Measurements from ENCODE around the gene ZNF593OS.

DNA sequence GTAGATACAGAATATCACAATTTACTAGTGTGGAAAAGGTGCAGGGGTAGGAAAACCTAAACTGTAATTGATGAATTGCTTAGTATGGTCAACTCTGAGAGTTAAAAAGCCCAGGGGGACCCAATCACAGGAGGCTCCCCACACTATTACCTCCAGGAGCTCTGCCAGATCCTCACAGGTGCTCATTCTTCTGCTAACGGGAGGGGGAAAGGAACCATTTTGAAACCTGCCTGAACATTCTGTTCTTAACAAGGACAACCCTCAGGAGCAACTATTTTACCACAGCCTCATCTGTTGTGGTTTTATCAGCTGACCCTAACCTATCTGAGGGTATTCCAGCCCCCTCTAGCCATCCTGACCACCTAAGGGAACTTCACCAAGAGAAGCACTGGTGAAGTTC, 40.9 kb downstream of the ZNF593OS start:
- TF ChIP-seq, protein P1, sequence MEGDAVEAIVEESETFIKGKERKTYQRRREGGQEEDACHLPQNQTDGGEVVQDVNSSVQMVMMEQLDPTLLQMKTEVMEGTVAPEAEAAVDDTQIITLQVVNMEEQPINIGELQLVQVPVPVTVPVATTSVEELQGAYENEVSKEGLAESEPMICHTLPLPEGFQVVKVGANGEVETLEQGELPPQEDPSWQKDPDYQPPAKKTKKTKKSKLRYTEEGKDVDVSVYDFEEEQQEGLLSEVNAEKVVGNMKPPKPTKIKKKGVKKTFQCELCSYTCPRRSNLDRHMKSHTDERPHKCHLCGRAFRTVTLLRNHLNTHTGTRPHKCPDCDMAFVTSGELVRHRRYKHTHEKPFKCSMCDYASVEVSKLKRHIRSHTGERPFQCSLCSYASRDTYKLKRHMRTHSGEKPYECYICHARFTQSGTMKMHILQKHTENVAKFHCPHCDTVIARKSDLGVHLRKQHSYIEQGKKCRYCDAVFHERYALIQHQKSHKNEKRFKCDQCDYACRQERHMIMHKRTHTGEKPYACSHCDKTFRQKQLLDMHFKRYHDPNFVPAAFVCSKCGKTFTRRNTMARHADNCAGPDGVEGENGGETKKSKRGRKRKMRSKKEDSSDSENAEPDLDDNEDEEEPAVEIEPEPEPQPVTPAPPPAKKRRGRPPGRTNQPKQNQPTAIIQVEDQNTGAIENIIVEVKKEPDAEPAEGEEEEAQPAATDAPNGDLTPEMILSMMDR (IDR thresholded peaks at IDR 0.05): no peak
- no peak for TF ChIP-seq POLR2A (IDR thresholded peaks at IDR 0.05; ENCODE audit: low read depth)
- TF ChIP-seq POLR2AphosphoS5 (IDR thresholded peaks at IDR 0.05): no peak
- no peak for TF ChIP-seq EP300 (IDR thresholded peaks at IDR 0.05)

All from esophagus muscularis mucosa (tissue), 4 donors.